HG03196 (cell line): ENCODE results near the gene BICC1.

Experiments
- ATAC-seq: cut with Tn5 transposase; IDR thresholded peaks from one replicate; pipeline ENCODE4 v1.9.1; 2021; ENCODE audit not compliant: unreplicated experiment

The BICC1 gene

GRCh38 chr10:58512491-58513187 is at the start of gene BICC1:
Gene BICC1, plus strand, starts transcription at chr10:58512872. Its CDS starts 272 bp downstream, at chr10:58513144.
- no peak for ATAC-seq

GRCh38 chr10:58464956-58465355 is 47.7 kb upstream of the BICC1 start:
- ATAC-seq: no peak

- no peak for ATAC-seq
Observed at GRCh38 chr10:58465629-58466028, 47.0 kb upstream of the BICC1 start.

GRCh38 chr10:58467931-58468635 is 44.6 kb upstream of the BICC1 start:
- no peak for ATAC-seq

GRCh38 chr10:58473976-58474375 is 38.7 kb upstream of the BICC1 start:
- no peak for ATAC-seq

- ATAC-seq: no peak
Observed at GRCh38 chr10:58475322-58476277, 37.1 kb upstream of the BICC1 start.

GRCh38 chr10:58477122-58477521 is 35.5 kb upstream of the BICC1 start:
- ATAC-seq: no peak

- no peak for ATAC-seq
Observed at GRCh38 chr10:58477902-58478301, 34.8 kb upstream of the BICC1 start.

- no peak for ATAC-seq
Observed at GRCh38 chr10:58479045-58479444, 33.6 kb upstream of the BICC1 start.

- no peak for ATAC-seq
Observed at GRCh38 chr10:58480321-58480720, 32.4 kb upstream of the BICC1 start.

GRCh38 chr10:58481569-58482109 is 31.0 kb upstream of the BICC1 start:
- ATAC-seq: no peak

GRCh38 chr10:58486821-58487220 is 25.9 kb upstream of the BICC1 start:
- ATAC-seq: no peak

- no peak for ATAC-seq
Observed at GRCh38 chr10:58488921-58489320, 23.8 kb upstream of the BICC1 start.

- ATAC-seq: no peak
Observed at GRCh38 chr10:58502956-58503355, 9.7 kb upstream of the BICC1 start.

- no peak for ATAC-seq
Observed at GRCh38 chr10:58508316-58508715, 4.4 kb upstream of the BICC1 start.

- ATAC-seq: no peak
Observed at GRCh38 chr10:58511765-58512490, 744 bp upstream of the BICC1 start.

GRCh38 chr10:58513188-58514110 is 777 bp downstream of the BICC1 start:
- ATAC-seq: no peak

GRCh38 chr10:58514111-58514770 is 1.6 kb downstream of the BICC1 start:
- no peak for ATAC-seq
